ENCODE results near the gene SPEF2. TPM values are rescaled to one million over a fixed set of nuclear protein-coding genes. Genes with fewer than 3 reads are reported as not detected.

Gene SPEF2
- total and polyA plus RNA-seq, 2 donors (not counting 1 experiment from before 2014, with no cell fraction given), result 0.31 to 0.59 TPM

DNA sequence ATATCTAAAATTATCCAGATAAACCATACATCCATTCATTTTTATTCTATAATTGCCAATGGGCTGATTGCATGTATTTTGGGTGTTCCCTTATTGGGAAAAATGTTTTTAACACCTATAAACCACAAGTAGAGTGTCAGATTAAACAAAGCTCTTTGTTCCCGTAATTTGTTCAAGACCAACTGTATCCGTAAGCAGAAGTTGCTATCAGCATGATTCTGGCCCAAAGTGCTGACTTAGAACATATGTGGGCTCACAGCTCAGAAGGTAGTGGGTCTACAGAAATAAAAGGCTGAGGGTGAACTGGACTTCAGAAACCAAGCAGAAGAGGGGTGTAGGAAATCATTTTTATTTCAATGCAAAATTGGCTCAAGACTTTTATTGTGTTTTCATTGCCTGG, 215.6 kb downstream of the SPEF2 start:
- Mint-ChIP-seq H3K4me3 (no peak overlapping the region), H3K9me3 (ENCODE audit: insufficient read depth) (no peaks in the 10 kb centered on the region), H3K4me1 (no peaks in the 10 kb centered on the region), H3K27me3 (no peaks in the 10 kb centered on the region), H3K27ac (no peak overlapping the region)
- ATAC-seq (ENCODE audit: low read depth) (no peak), DNase-seq (no peak)
- no peak overlapping the region for H2AFZ ChIP-seq (ENCODE audit: insufficient read depth, low read depth, low read length, poor library complexity, severe bottlenecking)
- intact Hi-C loops (cut with micrococcal nuclease), result no loop called here
- CTCF ChIA-PET, result interaction anchor here (0.5 kb wide), 1 partner anchor 22 kb away, joined by 6 read pairs; no protein-coding TSS in a partner anchor
- no peak overlapping the region for H3K9ac ChIP-seq (ENCODE audit: low read length)
- no peaks in the 10 kb centered on the region for H3K27me3 ChIP-seq (replicated peaks in 1 of 4; ENCODE audit: control extremely low read depth in 1 of 4, control insufficient read depth in 3 of 4, insufficient read depth in 4 of 4, low read length in 3 of 4)
- H4K20me1 ChIP-seq (ENCODE audit: control insufficient read depth, insufficient read depth, low read length, poor library complexity, severe bottlenecking), result no peaks in the 10 kb centered on the region
- H3K4me1 ChIP-seq (ENCODE audit: control insufficient read depth in 2 of 2, insufficient read depth in 2 of 2, low read length in 2 of 2), result no peaks in the 10 kb centered on the region
- no peaks in the 10 kb centered on the region for H3K79me2 ChIP-seq (ENCODE audit: control insufficient read depth, insufficient read depth, low read length)
- WGBS (ENCODE audit: insufficient coverage), result 100% methylated on average over 2 of the region's 2 CpGs
- no peak overlapping the region for H3K4me3 ChIP-seq (ENCODE audit: control extremely low read depth in 1 of 5, extremely low read depth in 1 of 5, insufficient read depth in 1 of 5, low read depth in 2 of 5, low read length in 4 of 5)
- H3K36me3 ChIP-seq (replicated peaks in 1 of 2; ENCODE audit: control extremely low read depth in 1 of 2, control insufficient read depth in 1 of 2, extremely low read depth in 1 of 2, insufficient read depth in 2 of 2, low read length in 1 of 2), result no peaks in the 10 kb centered on the region
- H3K9me3 ChIP-seq (ENCODE audit: control extremely low read depth in 1 of 3, control insufficient read depth in 2 of 3, insufficient read depth in 1 of 3, low read length in 2 of 3), result no peaks in the 10 kb centered on the region
- TF ChIP-seq EZH2 (IDR thresholded peaks at IDR 0.05; ENCODE audit: borderline replicate concordance, insufficient read depth, low read depth, low read length, poor library complexity, severe bottlenecking), result no peak
- no peak overlapping the region for H3K4me2 ChIP-seq (replicated peaks; ENCODE audit: low read depth, low read length, poor library complexity, severe bottlenecking)
- no peak overlapping the region for H3K27ac ChIP-seq (ENCODE audit: low read length in 2 of 2)
- POLR2A ChIA-PET, result no interaction called here

DNA sequence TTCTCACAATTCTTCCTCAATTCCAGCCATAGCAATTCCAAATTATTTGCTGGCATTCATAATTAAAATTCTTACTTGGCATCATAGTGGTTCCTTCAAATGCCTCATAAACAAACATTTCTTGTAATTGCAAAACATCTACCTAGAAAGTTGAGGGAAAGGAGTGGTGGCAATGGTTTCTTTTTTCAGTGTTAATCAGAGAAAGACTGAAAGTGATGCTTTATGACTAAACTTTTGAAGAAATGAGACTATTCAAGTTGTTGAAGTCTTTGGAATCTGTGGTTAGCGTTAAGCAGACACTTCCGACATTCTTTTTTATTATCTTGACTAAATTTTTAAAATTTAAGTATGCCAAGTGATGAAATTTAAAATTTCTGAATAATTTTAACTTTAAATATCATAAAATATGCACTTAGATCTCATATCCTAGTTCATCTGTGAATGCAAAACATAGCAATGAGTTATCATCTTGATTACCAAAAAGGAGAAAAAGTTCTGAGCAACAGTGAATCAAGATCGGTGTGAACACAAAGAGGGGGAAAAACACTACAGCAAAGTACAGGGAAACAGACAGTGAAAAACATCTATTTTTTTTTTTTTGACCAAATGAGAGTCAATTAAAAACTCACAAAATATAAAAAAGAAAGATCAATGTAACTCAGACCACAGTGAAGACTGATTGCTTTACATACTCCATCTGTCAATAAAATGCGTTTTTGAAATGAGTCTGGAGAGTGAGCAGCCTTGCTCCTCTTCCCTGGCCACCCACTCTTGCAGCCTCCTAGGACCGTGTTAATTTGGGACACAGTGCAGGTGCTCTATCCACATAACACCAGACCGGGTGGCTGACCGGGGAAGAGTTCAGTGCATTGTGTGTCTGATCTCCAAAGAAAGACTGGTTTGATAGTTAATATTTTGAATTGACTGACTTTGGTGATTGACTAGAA, 218.4 kb downstream of the SPEF2 start:
- H3K27me3 ChIP-seq (replicated peaks in 1 of 4; ENCODE audit: control extremely low read depth in 1 of 4, control insufficient read depth in 3 of 4, insufficient read depth in 4 of 4, low read length in 3 of 4), result no peaks in the 10 kb centered on the region
- intact Hi-C loops (cut with micrococcal nuclease), result no loop called here
- no peaks in the 10 kb centered on the region for H3K4me1 ChIP-seq (ENCODE audit: control insufficient read depth in 2 of 2, insufficient read depth in 2 of 2, low read length in 2 of 2)
- Mint-ChIP-seq H3K9me3 (ENCODE audit: insufficient read depth) (no peaks in the 10 kb centered on the region), H3K27ac (no peak overlapping the region), H3K27me3 (no peaks in the 10 kb centered on the region), H3K4me3 (no peak overlapping the region), H3K4me1 (no peaks in the 10 kb centered on the region)
- H3K27ac ChIP-seq (ENCODE audit: low read length in 2 of 2), result no peak overlapping the region
- ATAC-seq (ENCODE audit: low read depth), result no peak
- H4K20me1 ChIP-seq (ENCODE audit: control insufficient read depth, insufficient read depth, low read length, poor library complexity, severe bottlenecking), result no peaks in the 10 kb centered on the region
- no peak overlapping the region for H3K4me2 ChIP-seq (replicated peaks; ENCODE audit: low read depth, low read length, poor library complexity, severe bottlenecking)
- no peaks in the 10 kb centered on the region for H3K79me2 ChIP-seq (ENCODE audit: control insufficient read depth, insufficient read depth, low read length)
- ChIA-PET POLR2A (no interaction called here), CTCF (no interaction called here)
- H2AFZ ChIP-seq (ENCODE audit: insufficient read depth, low read depth, low read length, poor library complexity, severe bottlenecking), result no peak overlapping the region
- H3K9ac ChIP-seq (ENCODE audit: low read length), result no peak overlapping the region
- TF ChIP-seq EZH2 (IDR thresholded peaks at IDR 0.05; ENCODE audit: borderline replicate concordance, insufficient read depth, low read depth, low read length, poor library complexity, severe bottlenecking), result no peak
- TF ChIP-seq, protein P1, sequence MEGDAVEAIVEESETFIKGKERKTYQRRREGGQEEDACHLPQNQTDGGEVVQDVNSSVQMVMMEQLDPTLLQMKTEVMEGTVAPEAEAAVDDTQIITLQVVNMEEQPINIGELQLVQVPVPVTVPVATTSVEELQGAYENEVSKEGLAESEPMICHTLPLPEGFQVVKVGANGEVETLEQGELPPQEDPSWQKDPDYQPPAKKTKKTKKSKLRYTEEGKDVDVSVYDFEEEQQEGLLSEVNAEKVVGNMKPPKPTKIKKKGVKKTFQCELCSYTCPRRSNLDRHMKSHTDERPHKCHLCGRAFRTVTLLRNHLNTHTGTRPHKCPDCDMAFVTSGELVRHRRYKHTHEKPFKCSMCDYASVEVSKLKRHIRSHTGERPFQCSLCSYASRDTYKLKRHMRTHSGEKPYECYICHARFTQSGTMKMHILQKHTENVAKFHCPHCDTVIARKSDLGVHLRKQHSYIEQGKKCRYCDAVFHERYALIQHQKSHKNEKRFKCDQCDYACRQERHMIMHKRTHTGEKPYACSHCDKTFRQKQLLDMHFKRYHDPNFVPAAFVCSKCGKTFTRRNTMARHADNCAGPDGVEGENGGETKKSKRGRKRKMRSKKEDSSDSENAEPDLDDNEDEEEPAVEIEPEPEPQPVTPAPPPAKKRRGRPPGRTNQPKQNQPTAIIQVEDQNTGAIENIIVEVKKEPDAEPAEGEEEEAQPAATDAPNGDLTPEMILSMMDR (IDR thresholded peaks at IDR 0.05), result no peak
- no peaks in the 10 kb centered on the region for H3K9me3 ChIP-seq (ENCODE audit: control extremely low read depth in 1 of 3, control insufficient read depth in 2 of 3, insufficient read depth in 1 of 3, low read length in 2 of 3)
- no peaks in the 10 kb centered on the region for H3K36me3 ChIP-seq (replicated peaks in 1 of 2; ENCODE audit: control extremely low read depth in 1 of 2, control insufficient read depth in 1 of 2, extremely low read depth in 1 of 2, insufficient read depth in 2 of 2, low read length in 1 of 2)
- DNase-seq, result no peak
- no CpG with 5 or more reads among the region's 7 CpGs for whole genome bisulfite sequencing (ENCODE audit: insufficient coverage)
- no peak overlapping the region for H3K4me3 ChIP-seq (ENCODE audit: control extremely low read depth in 1 of 5, extremely low read depth in 1 of 5, insufficient read depth in 1 of 5, low read depth in 2 of 5, low read length in 4 of 5)
